ENCODE measurements around the gene LTBR.

The LTBR gene

GRCh38 chr12:6374028-6374785 lies 9.8 kb upstream of the LTBR start:
- DNase-seq (ENCODE audit: low read depth), result no peak
- H3K4me3 ChIP-seq (replicated peaks; ENCODE audit: low read depth, low read length), result no peak overlapping the region

GRCh38 chr12:6374786-6375160 lies 9.2 kb upstream of the LTBR start:
- no peak overlapping the region for H3K4me3 ChIP-seq (replicated peaks; ENCODE audit: low read depth, low read length)
- no peak for DNase-seq (ENCODE audit: low read depth)
- no peak for TF ChIP-seq CTCF (IDR thresholded peaks at IDR 0.05; ENCODE audit: low read length, missing control alignments)

More at GRCh38 chr12:6374028-6374785, 9.8 kb upstream of the LTBR start:
- no peak for TF ChIP-seq CTCF (IDR thresholded peaks at IDR 0.05; ENCODE audit: low read length, missing control alignments)

- no peak for TF ChIP-seq CTCF (IDR thresholded peaks at IDR 0.05; ENCODE audit: low read length, missing control alignments)
- no peak within 1 kb of the TSS for H3K4me3 ChIP-seq (replicated peaks; ENCODE audit: low read depth, low read length)
- no peak for DNase-seq (ENCODE audit: low read depth)
Measured at GRCh38 chr12:6375269-6376078, 8.5 kb upstream of the LTBR start, which contains the start of gene SCNN1A. SCNN1A (minus strand) TSS chr12:6375563; CDS start chr12:6374783, 780 bp downstream.

- H3K4me3 ChIP-seq (replicated peaks; ENCODE audit: low read depth, low read length), result no peak overlapping the region
- peak; percentile 76 for DNase-seq (ENCODE audit: low read depth)
- TF ChIP-seq CTCF (IDR thresholded peaks at IDR 0.05; ENCODE audit: low read length, missing control alignments), result peak; percentile 58
Measured at GRCh38 chr12:6376079-6376869, 7.7 kb upstream of the LTBR start.

GRCh38 chr12:6376870-6377666 lies 6.9 kb upstream of the LTBR start:
- no peak overlapping the region for H3K4me3 ChIP-seq (replicated peaks; ENCODE audit: low read depth, low read length)

More at GRCh38 chr12:6376870-6377666, 6.9 kb upstream of the LTBR start:
- no peak for DNase-seq (ENCODE audit: low read depth)
- no peak for TF ChIP-seq CTCF (IDR thresholded peaks at IDR 0.05; ENCODE audit: low read length, missing control alignments)

All from fibroblast of pulmonary artery (primary cell).